DMS114 treated with DMSO at 0.1 percent for 48 hours (cell line): ENCODE data around the gene ACTL7B.
A peak's percentile ranks its signal among the peaks of the same experiment; 100 is the strongest.
"Not testable (repeated sequence)": the region's sequence is repeated elsewhere in the genome, so short reads cannot be mapped to it uniquely, and the experiment has no call there.

Source experiments
- DNase-seq: peaks from one replicate; lab custom pipeline; 2025; ENCODE audit not compliant: unreplicated experiment; lab: John Stamatoyannopoulos, UW

The ACTL7B gene

GRCh38 chr9:108874058-108874788 is 18.4 kb upstream of the ACTL7B start:
- DNase-seq: no peak

GRCh38 chr9:108869092-108869725 is 13.4 kb upstream of the ACTL7B start:
- no peak for DNase-seq

- DNase-seq: no peak
Observed at GRCh38 chr9:108867829-108868228, 12.0 kb upstream of the ACTL7B start.

GRCh38 chr9:108867116-108867515 is 11.3 kb upstream of the ACTL7B start:
- no peak for DNase-seq

- no peak for DNase-seq
Observed at GRCh38 chr9:108866001-108866420, 10.2 kb upstream of the ACTL7B start.

GRCh38 chr9:108865037-108865436 is 9.3 kb upstream of the ACTL7B start:
- no peak for DNase-seq

GRCh38 chr9:108864446-108864845 is 8.7 kb upstream of the ACTL7B start:
- DNase-seq: no peak

- DNase-seq: no peak
Observed at GRCh38 chr9:108863891-108864290, 8.1 kb upstream of the ACTL7B start.

- DNase-seq: no peak
Observed at GRCh38 chr9:108861997-108862396, 6.2 kb upstream of the ACTL7B start, which contains the start of gene ACTL7A. Gene ACTL7A (plus strand): TSS chr9:108862266. CDS start chr9:108862323, 57 bp downstream.

GRCh38 chr9:108861464-108861863 is 5.7 kb upstream of the ACTL7B start:
- no peak for DNase-seq

GRCh38 chr9:108860764-108861163 is 5.0 kb upstream of the ACTL7B start:
- no peak for DNase-seq

GRCh38 chr9:108860354-108860753 is 4.6 kb upstream of the ACTL7B start:
- DNase-seq: no peak

- no peak for DNase-seq
Observed at GRCh38 chr9:108859459-108860114, 3.8 kb upstream of the ACTL7B start.

GRCh38 chr9:108857572-108857971 is 1.8 kb upstream of the ACTL7B start:
- no peak for DNase-seq

- DNase-seq: no peak
Observed at GRCh38 chr9:108855529-108855886, 278 bp downstream of the ACTL7B start.

GRCh38 chr9:108854641-108855528 is 901 bp downstream of the ACTL7B start:
- DNase-seq: no peak

- no peak for DNase-seq
Observed at GRCh38 chr9:108854094-108854493, 1.7 kb downstream of the ACTL7B start.

GRCh38 chr9:108852079-108852478 is 3.7 kb downstream of the ACTL7B start:
- DNase-seq: no peak

GRCh38 chr9:108851138-108851537 is 4.6 kb downstream of the ACTL7B start:
- DNase-seq: no peak

- DNase-seq: peak; percentile 0
Observed at GRCh38 chr9:108850293-108850897, 5.4 kb downstream of the ACTL7B start.

GRCh38 chr9:108848296-108848695 is 7.5 kb downstream of the ACTL7B start:
- DNase-seq: not testable (repeated sequence)
